Ovary (tissue), 3 donors: ENCODE measurements around the gene SNHG17.

Experiments
- CTCF ChIP-seq, 3 donors: fragments of 450-650 bp in 2 of 3; fragments of 200-600 bp in 1 of 3; IDR thresholded peaks; one replicate each; pipeline versions ENCODE4 v1.5.1 to v1.8.0; 2016 to 2022; ENCODE audit warnings: antibody characterized with exemption in 3 of 3, mild to moderate bottlenecking in 1 of 3
- EP300 ChIP-seq: sonication (generic); formaldehyde crosslinking; IDR thresholded peaks from one replicate; pipeline ENCODE4 v1.6.1; 2017; ENCODE audit warnings: antibody characterized with exemption
- POLR2A ChIP-seq: fragments of 450-650 bp; IDR thresholded peaks from one replicate; pipeline ENCODE4 v1.6.1; 2017; ENCODE audit warnings: antibody characterized with exemption, mild to moderate bottlenecking, moderate library complexity
- donor health status: DM: no; HTN: no; CAD: no.

DNA sequence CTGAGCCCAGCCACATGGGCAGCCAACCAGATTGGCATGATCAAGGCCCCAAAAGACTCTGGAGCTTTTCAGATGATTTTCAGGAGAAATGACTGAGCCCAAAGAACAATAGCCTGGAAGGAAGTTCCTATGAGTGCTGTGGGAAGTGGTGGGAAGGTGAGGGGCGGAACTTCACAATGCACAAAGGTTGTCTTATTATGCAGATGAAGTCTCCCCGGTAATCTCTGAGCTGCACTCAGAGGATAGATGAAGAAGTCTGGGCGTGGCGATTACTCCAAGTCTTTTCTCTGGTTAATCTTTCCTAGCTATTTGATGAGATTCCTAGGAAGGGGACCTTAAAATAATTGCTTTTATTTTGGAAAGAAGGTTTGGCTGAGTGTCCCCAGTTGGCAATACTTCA is 52.0 kb downstream of the SNHG17 start:
- TF ChIP-seq CTCF (IDR thresholded peaks at IDR 0.05): no peak
- no peak for TF ChIP-seq POLR2A
- no peak for TF ChIP-seq EP300
